Endodermal cell (in vitro differentiated cells): Measurements from ENCODE around the gene PTPRN2. TPM values are rescaled to one million over a fixed set of nuclear protein-coding genes. Genes with fewer than 3 reads are reported as not detected.

Experiments
- DNase-seq: peaks from one replicate; pipeline ENCODE4 v3.0.0-alpha.2; 2017
- H3K27ac ChIP-seq: 2 replicates; pipeline ENCODE4 v1.5.1; 2013; ENCODE audit warnings: mild to moderate bottlenecking, low read depth, low read length, moderate library complexity
- H3K27me3 ChIP-seq: 2 replicates; pipeline ENCODE4 v1.6.1; 2013; ENCODE audit warnings: mild to moderate bottlenecking, low read length, moderate library complexity; ENCODE audit not compliant: insufficient read depth, control insufficient read depth, poor library complexity, severe bottlenecking
- H3K36me3 ChIP-seq: 2 replicates; pipeline ENCODE4 v1.7.0; 2013; ENCODE audit warnings: mild to moderate bottlenecking, low read length, moderate library complexity; ENCODE audit not compliant: control insufficient read depth, insufficient read depth
- H3K4me1 ChIP-seq: one replicate; pipeline ENCODE4 v1.7.0; 2013; ENCODE audit warnings: low read length; ENCODE audit not compliant: control insufficient read depth, insufficient read depth
- H3K4me3 ChIP-seq: 2 replicates; pipeline ENCODE4 v1.5.1; 2013; ENCODE audit warnings: mild to moderate bottlenecking, low read length, moderate library complexity
- H3K9ac ChIP-seq: 2 replicates; pipeline ENCODE4 v1.6.1; 2013; ENCODE audit warnings: mild to moderate bottlenecking, low read length, moderate library complexity; ENCODE audit not compliant: poor library complexity, severe bottlenecking; ENCODE audit errors: extremely low read depth
- H3K9me3 ChIP-seq: 2 replicates; pipeline ENCODE4 v1.6.1; 2013; ENCODE audit warnings: mild to moderate bottlenecking, low read length, moderate library complexity; ENCODE audit not compliant: control insufficient read depth
- H3K27ac Mint-ChIP-seq: 2 replicates; pipeline ENCODE4 v1.8.0; 2020; ENCODE audit warnings: mixed read lengths
- H3K27me3 Mint-ChIP-seq: 2 replicates; pipeline ENCODE4 v1.8.0; 2021; ENCODE audit warnings: mild to moderate bottlenecking, mixed read lengths; ENCODE audit not compliant: insufficient read depth
- H3K36me3 Mint-ChIP-seq: 2 replicates; pipeline ENCODE4 v1.8.0; 2020; ENCODE audit warnings: low read depth, mixed read lengths
- H3K4me1 Mint-ChIP-seq: 2 replicates; pipeline ENCODE4 v1.8.0; 2020; ENCODE audit warnings: mixed read lengths
- H3K4me3 Mint-ChIP-seq: 2 replicates; pipeline ENCODE4 v1.8.0; 2020; ENCODE audit warnings: mild to moderate bottlenecking, moderate library complexity, mixed read lengths
- H3K9me3 Mint-ChIP-seq: 2 replicates; pipeline ENCODE4 v1.8.0; 2020; ENCODE audit warnings: mild to moderate bottlenecking, mixed read lengths
- WGBS, 2 experiments: methylation state at CpG; one replicate each; pipeline versions ENCODE4 v1.1.5 to v1.1.7; 2013; ENCODE audit warnings: missing lambda C conversion rate in 2 of 2, mixed read lengths in 1 of 2; ENCODE audit not compliant: insufficient coverage in 1 of 2, insufficient read length in 1 of 2; 5-methylcytosine and 5-hydroxymethylcytosine counted together
- total RNA-seq, 2 donors: library from RNA; stranded (reverse); fragmentation: NEBNext Ultra II Directional in 1 of 2; extraction: Animal tissue kit (Norgen Biotek cat#: 25700) in 1 of 2; gene quantifications; 2 replicates in 1 of 2; 3 replicates in 1 of 2; pipeline ENCODE4 v1.2.1, GENCODE V29; 2021
- TF ChIP-seq, protein P1 (sequence below): fragments of 200-600 bp; sonication (generic); conservative IDR thresholded peaks from 2 replicates; pipeline ENCODE4 v1.5.0; 2021; ENCODE audit warnings: antibody characterized with exemption, mild to moderate bottlenecking

PTPRN2 gene
- total RNA-seq, 2 donors from 2014 or later: 0.69 to 1.2 TPM

DNA sequence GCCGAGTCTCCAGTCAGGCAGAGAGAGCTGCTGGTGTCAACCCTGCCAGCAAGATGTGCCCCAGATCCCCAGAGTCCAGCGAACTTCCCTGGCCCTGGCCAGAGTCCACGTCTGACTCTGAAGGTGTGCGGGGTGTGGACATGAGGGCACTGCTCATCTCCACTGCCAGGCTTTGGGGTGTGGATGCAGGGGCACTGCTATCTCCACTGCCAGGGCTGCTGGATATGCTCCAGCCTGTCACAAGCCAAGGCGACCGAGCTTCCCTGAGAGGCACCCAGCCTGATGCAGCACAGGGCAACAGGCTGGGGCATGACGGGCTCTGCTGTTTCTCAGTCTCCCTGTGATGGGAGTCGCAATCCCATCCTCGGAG, 596.8 kb downstream of the PTPRN2 start:
- Histone ChIP-seq H3K9me3 (peaks cover 62% of the 10 kb centered on the region), H3K36me3 (no peaks in the 10 kb centered on the region), H3K4me1 (no peaks in the 10 kb centered on the region), H3K4me3 (no peak overlapping the region), H3K9ac (no peak overlapping the region), H3K27me3 (no peaks in the 10 kb centered on the region), H3K27ac (no peak overlapping the region)
- peaks cover 6% of the 10 kb centered on the region for H3K4me1 Mint-ChIP-seq
- no peaks in the 10 kb centered on the region for H3K27me3 Mint-ChIP-seq
- no peak overlapping the region for H3K27ac Mint-ChIP-seq
- no peaks in the 10 kb centered on the region for H3K36me3 Mint-ChIP-seq
- H3K9me3 Mint-ChIP-seq: peaks cover 3% of the 10 kb centered on the region
- 63 to 64% methylated on average over 7 to 9 of the region's 9 CpGs for WGBS, 2 experiments
- no peak overlapping the region for H3K4me3 Mint-ChIP-seq
- no peak for DNase-seq
- TF ChIP-seq, protein P1, sequence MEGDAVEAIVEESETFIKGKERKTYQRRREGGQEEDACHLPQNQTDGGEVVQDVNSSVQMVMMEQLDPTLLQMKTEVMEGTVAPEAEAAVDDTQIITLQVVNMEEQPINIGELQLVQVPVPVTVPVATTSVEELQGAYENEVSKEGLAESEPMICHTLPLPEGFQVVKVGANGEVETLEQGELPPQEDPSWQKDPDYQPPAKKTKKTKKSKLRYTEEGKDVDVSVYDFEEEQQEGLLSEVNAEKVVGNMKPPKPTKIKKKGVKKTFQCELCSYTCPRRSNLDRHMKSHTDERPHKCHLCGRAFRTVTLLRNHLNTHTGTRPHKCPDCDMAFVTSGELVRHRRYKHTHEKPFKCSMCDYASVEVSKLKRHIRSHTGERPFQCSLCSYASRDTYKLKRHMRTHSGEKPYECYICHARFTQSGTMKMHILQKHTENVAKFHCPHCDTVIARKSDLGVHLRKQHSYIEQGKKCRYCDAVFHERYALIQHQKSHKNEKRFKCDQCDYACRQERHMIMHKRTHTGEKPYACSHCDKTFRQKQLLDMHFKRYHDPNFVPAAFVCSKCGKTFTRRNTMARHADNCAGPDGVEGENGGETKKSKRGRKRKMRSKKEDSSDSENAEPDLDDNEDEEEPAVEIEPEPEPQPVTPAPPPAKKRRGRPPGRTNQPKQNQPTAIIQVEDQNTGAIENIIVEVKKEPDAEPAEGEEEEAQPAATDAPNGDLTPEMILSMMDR: no peak

DNA sequence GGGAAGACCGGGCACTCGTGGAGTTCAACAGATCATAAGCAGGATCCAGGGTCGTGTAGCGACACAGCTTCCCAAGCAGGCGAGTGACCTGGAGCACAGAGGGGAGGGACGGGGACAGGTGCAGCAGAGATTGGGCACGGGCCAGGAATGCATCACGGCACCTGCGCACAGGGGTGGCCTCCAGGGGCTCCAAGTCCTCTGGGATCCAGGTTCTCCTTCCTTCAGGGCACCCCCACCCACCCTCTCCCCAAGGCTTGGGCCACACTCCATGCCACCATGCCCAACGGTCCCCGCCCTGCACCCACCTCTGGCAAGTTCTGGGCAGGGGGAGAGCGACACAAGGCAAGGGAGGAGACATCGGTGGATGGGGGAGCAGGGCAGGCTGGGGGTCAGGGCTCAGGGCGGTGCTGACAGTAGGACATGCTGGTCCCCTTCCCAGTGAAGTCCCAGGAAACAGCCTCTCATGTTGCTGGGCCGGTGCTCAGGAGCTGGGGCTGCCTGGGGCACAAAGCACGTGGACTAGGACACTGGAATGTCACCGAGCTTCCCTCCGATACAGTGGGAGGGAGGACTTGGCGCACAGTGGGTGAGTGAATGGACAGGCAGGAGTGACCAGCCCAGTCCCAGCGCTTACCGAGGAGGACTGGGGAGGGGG, 597.3 kb downstream of the PTPRN2 start:
- TF ChIP-seq, protein P1: no peak
- Histone ChIP-seq H3K36me3 (no peaks in the 10 kb centered on the region), H3K4me3 (no peak overlapping the region), H3K4me1 (no peaks in the 10 kb centered on the region), H3K27ac (no peak overlapping the region), H3K9ac (no peak overlapping the region), H3K27me3 (no peaks in the 10 kb centered on the region), H3K9me3 (peaks cover 62% of the 10 kb centered on the region)
- no peaks in the 10 kb centered on the region for H3K36me3 Mint-ChIP-seq
- no peak overlapping the region for H3K27ac Mint-ChIP-seq
- H3K27me3 Mint-ChIP-seq: no peaks in the 10 kb centered on the region
- peaks cover 6% of the 10 kb centered on the region for H3K4me1 Mint-ChIP-seq
- H3K9me3 Mint-ChIP-seq: no peaks in the 10 kb centered on the region
- WGBS, 2 experiments: 80 to 95% methylated on average over 9 to 21 of the region's 21 CpGs
- H3K4me3 Mint-ChIP-seq: no peak overlapping the region
- DNase-seq: no peak

DNA sequence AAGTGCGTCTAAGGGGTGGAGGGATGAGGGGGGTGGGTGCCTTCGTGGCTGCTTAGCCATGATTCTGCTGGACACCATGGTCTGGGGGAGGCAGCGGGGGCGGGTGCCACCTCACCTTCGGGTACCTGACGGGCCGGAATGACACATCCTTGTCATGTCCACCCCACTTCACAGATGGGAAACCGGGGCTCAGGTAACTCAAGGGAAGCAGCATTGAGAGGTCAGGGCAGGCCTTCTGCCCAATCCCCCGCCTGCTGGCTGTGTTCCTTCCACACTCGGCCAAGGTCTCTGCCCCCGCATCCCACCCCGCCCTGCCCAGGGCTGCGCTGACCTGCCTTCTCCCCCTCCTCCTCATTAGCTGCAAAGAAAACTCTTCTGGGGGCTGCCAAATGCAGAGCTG, 598.0 kb downstream of the PTPRN2 start:
- H3K9me3 ChIP-seq: peaks cover 66% of the 10 kb centered on the region
- Mint-ChIP-seq H3K9me3 (no peaks in the 10 kb centered on the region), H3K4me1 (peaks cover 6% of the 10 kb centered on the region), H3K4me3 (no peak overlapping the region), H3K27me3 (no peaks in the 10 kb centered on the region), H3K36me3 (no peaks in the 10 kb centered on the region), H3K27ac (no peak overlapping the region)
- 89 to 92% methylated on average over 9 to 12 of the region's 13 CpGs for whole genome bisulfite sequencing, 2 experiments
- no peaks in the 10 kb centered on the region for H3K27me3 ChIP-seq
- no peak overlapping the region for H3K27ac ChIP-seq
- H3K9ac ChIP-seq: no peak overlapping the region
- DNase-seq: no peak
- no peaks in the 10 kb centered on the region for H3K36me3 ChIP-seq
- no peak overlapping the region for H3K4me3 ChIP-seq
- H3K4me1 ChIP-seq: no peaks in the 10 kb centered on the region
- TF ChIP-seq, protein P1: no peak
